Stimulated activated CD4-positive, alpha-beta T cell treated with anti-CD3 and anti-CD28 coated beads, Interleukin-2, amount 100 ng/mL, for 24 hours (primary cell): ENCODE measurements around the gene DOCK8.

Experiments used
- DNase-seq, 2 donors: peaks; one replicate each; pipeline ENCODE4 v3.0.0-alpha.2; 2020

DOCK8 gene

GRCh38 chr9:318646-319045, 104.0 kb downstream of the DOCK8 start:
- DNase-seq, result no peak

GRCh38 chr9:324971-325370, 110.3 kb downstream of the DOCK8 start:
- DNase-seq, result no peak

GRCh38 chr9:326667-327066, 112.0 kb downstream of the DOCK8 start:
- DNase-seq, result no peak

- DNase-seq, result no peak
Observed at GRCh38 chr9:328453-328852, 113.8 kb downstream of the DOCK8 start.

GRCh38 chr9:331197-331596, 116.5 kb downstream of the DOCK8 start:
- no peak for DNase-seq

- DNase-seq, result no peak
Observed at GRCh38 chr9:335373-335772, 120.7 kb downstream of the DOCK8 start.

GRCh38 chr9:336039-336438, 121.4 kb downstream of the DOCK8 start:
- no peak for DNase-seq

GRCh38 chr9:338602-339001, 123.9 kb downstream of the DOCK8 start:
- no peak for DNase-seq

- DNase-seq, result no peak
Observed at GRCh38 chr9:341634-342421, 127.2 kb downstream of the DOCK8 start.

- DNase-seq, result no peak
Observed at GRCh38 chr9:343773-344172, 129.1 kb downstream of the DOCK8 start.

GRCh38 chr9:346111-346571, 131.5 kb downstream of the DOCK8 start:
- DNase-seq, result no peak

- DNase-seq, result no peak
Observed at GRCh38 chr9:347667-348292, 133.1 kb downstream of the DOCK8 start.

- DNase-seq, result no peak
Observed at GRCh38 chr9:350384-350783, 135.7 kb downstream of the DOCK8 start.

- DNase-seq, result no peak
Observed at GRCh38 chr9:351916-352315, 137.3 kb downstream of the DOCK8 start.

- DNase-seq, result no peak
Observed at GRCh38 chr9:353077-353476, 138.4 kb downstream of the DOCK8 start.

- DNase-seq, result no peak
Observed at GRCh38 chr9:354453-354852, 139.8 kb downstream of the DOCK8 start.

- no peak for DNase-seq
Observed at GRCh38 chr9:357560-357959, 142.9 kb downstream of the DOCK8 start.

- DNase-seq, result no peak
Observed at GRCh38 chr9:362561-363273, 148.1 kb downstream of the DOCK8 start.

GRCh38 chr9:363274-363612, 148.6 kb downstream of the DOCK8 start:
- no peak for DNase-seq

GRCh38 chr9:365436-365835, 150.8 kb downstream of the DOCK8 start:
- no peak for DNase-seq

- no peak for DNase-seq
Observed at GRCh38 chr9:366620-367019, 152.0 kb downstream of the DOCK8 start.

- DNase-seq, result no peak
Observed at GRCh38 chr9:370086-370485, 155.4 kb downstream of the DOCK8 start.

GRCh38 chr9:371349-371748, 156.7 kb downstream of the DOCK8 start:
- no peak for DNase-seq

GRCh38 chr9:372128-372527, 157.5 kb downstream of the DOCK8 start:
- no peak for DNase-seq
